Rectal smooth muscle tissue (tissue), 1 donor: ENCODE data around the gene ATXN2L.
"Not testable (repeated sequence)": the region's sequence is repeated elsewhere in the genome, so short reads cannot be mapped to it uniquely, and the experiment has no call there.

Experiments used
- H3K27ac ChIP-seq: one replicate; pipeline ENCODE4 v1.7.0; 2013; ENCODE audit warnings: low read depth, low read length, inconsistent platforms
- H3K27me3 ChIP-seq: one replicate; pipeline ENCODE4 v1.7.0; 2013; ENCODE audit warnings: low read length; ENCODE audit not compliant: control insufficient read depth, insufficient read depth
- H3K36me3 ChIP-seq: one replicate; pipeline ENCODE4 v1.7.0; 2013; ENCODE audit warnings: low read length; ENCODE audit not compliant: control insufficient read depth, insufficient read depth
- H3K4me1 ChIP-seq: one replicate; pipeline ENCODE4 v1.7.0; 2013; ENCODE audit warnings: low read length; ENCODE audit not compliant: control insufficient read depth, insufficient read depth
- H3K4me3 ChIP-seq: one replicate; pipeline ENCODE4 v1.7.0; 2013; ENCODE audit warnings: low read length
- H3K9ac ChIP-seq: one replicate; pipeline ENCODE4 v1.7.0; 2013; ENCODE audit warnings: low read length

The ATXN2L gene

GRCh38 chr16:28878083-28878926 is 55.5 kb downstream of the ATXN2L start, which contains the start of gene ATP2A1:
Gene ATP2A1, plus strand, starts transcription at chr16:28878488. Its CDS starts 184 bp downstream, at chr16:28878672.
- Histone ChIP-seq H3K9ac (peak within 1 kb of the TSS; percentile 56), H3K36me3 (no peaks in the 10 kb centered on the region), H3K4me3 (peak within 1 kb of the TSS; percentile 74), H3K27ac (no peak within 1 kb of the TSS), H3K4me1 (peaks cover 4% of the 10 kb centered on the region), H3K27me3 (peaks cover 3% of the 10 kb centered on the region)

- Histone ChIP-seq H3K27me3 (peaks cover 3% of the 10 kb centered on the region), H3K9ac (peak overlapping the region; percentile 56), H3K4me3 (peak overlapping the region; percentile 74), H3K36me3 (no peaks in the 10 kb centered on the region), H3K27ac (no peak overlapping the region), H3K4me1 (peaks cover 4% of the 10 kb centered on the region)
Measured at GRCh38 chr16:28879261-28879840, 56.6 kb downstream of the ATXN2L start.

- Histone ChIP-seq H3K36me3 (no peaks in the 10 kb centered on the region), H3K9ac (no peak overlapping the region), H3K4me3 (peak overlapping the region; percentile 74), H3K4me1 (peaks cover 4% of the 10 kb centered on the region), H3K27me3 (peaks cover 3% of the 10 kb centered on the region), H3K27ac (no peak overlapping the region)
Measured at GRCh38 chr16:28879841-28880588, 57.2 kb downstream of the ATXN2L start.

GRCh38 chr16:28880589-28880915 is 57.8 kb downstream of the ATXN2L start:
- Histone ChIP-seq H3K4me1 (peaks cover 4% of the 10 kb centered on the region), H3K27ac (no peak overlapping the region), H3K9ac (no peak overlapping the region), H3K4me3 (no peak overlapping the region), H3K27me3 (peaks cover 3% of the 10 kb centered on the region), H3K36me3 (no peaks in the 10 kb centered on the region)

GRCh38 chr16:28880955-28881354 is 58.2 kb downstream of the ATXN2L start:
- H3K36me3 ChIP-seq: no peaks in the 10 kb centered on the region
- H3K27me3 ChIP-seq: peaks cover 3% of the 10 kb centered on the region
- no peak overlapping the region for H3K4me3 ChIP-seq
- H3K4me1 ChIP-seq: peaks cover 4% of the 10 kb centered on the region
- H3K27ac ChIP-seq: no peak overlapping the region
- no peak overlapping the region for H3K9ac ChIP-seq

GRCh38 chr16:28881565-28881964 is 58.8 kb downstream of the ATXN2L start:
- H3K4me3 ChIP-seq, H3K27me3 ChIP-seq, H3K27ac ChIP-seq, H3K4me1 ChIP-seq, H3K36me3 ChIP-seq, H3K9ac ChIP-seq: not testable (repeated sequence)

- H3K9ac ChIP-seq: no peak overlapping the region
- H3K4me3 ChIP-seq: no peak overlapping the region
- H3K4me1 ChIP-seq: peaks cover 4% of the 10 kb centered on the region
- H3K27me3 ChIP-seq: peaks cover 3% of the 10 kb centered on the region
- H3K27ac ChIP-seq: no peak overlapping the region
- H3K36me3 ChIP-seq: no peaks in the 10 kb centered on the region
Measured at GRCh38 chr16:28882551-28883160, 59.9 kb downstream of the ATXN2L start.

GRCh38 chr16:28883221-28883996 is 60.6 kb downstream of the ATXN2L start:
- Histone ChIP-seq H3K4me1 (peaks cover 4% of the 10 kb centered on the region), H3K27ac (no peak overlapping the region), H3K36me3 (no peaks in the 10 kb centered on the region), H3K9ac (no peak overlapping the region), H3K27me3 (peaks cover 3% of the 10 kb centered on the region), H3K4me3 (no peak overlapping the region)

GRCh38 chr16:28884045-28884444 is 61.2 kb downstream of the ATXN2L start:
- H3K27me3 ChIP-seq: peaks cover 3% of the 10 kb centered on the region
- H3K4me1 ChIP-seq: peaks cover 4% of the 10 kb centered on the region
- H3K9ac ChIP-seq: no peak overlapping the region
- H3K27ac ChIP-seq: no peak overlapping the region
- H3K4me3 ChIP-seq: no peak overlapping the region
- no peaks in the 10 kb centered on the region for H3K36me3 ChIP-seq
